Coronary artery (tissue), 2 donors: ENCODE data around the gene PPP2R5E.

Experiments
- DNase-seq: peaks from one replicate; pipeline ENCODE4 v3.0.0-alpha.2; 2017; ENCODE audit warnings: low spot score
- H3K27ac ChIP-seq, 2 donors: fragments of 200-600 bp; sonication (generic); one replicate each; pipeline ENCODE4 v1.5.1; 2016 to 2019
- H3K4me3 ChIP-seq: fragments of 200-600 bp; sonication (generic); 2 replicates; pipeline ENCODE4 v1.5.1; 2016; ENCODE audit warnings: mild to moderate bottlenecking, moderate library complexity
- CTCF ChIP-seq: fragments of 200-600 bp; sonication (generic); IDR thresholded peaks from one replicate; pipeline ENCODE4 v1.5.1; 2019; ENCODE audit warnings: antibody characterized with exemption

PPP2R5E gene

GRCh38 chr14:63474111-63474510 lies 69.1 kb downstream of the PPP2R5E start:
- no peak overlapping the region for H3K27ac ChIP-seq
- no peak for TF ChIP-seq CTCF
- H3K4me3 ChIP-seq: no peak overlapping the region

GRCh38 chr14:63472986-63473788 lies 70.0 kb downstream of the PPP2R5E start:
- Histone ChIP-seq H3K27ac (no peak overlapping the region), H3K4me3 (no peak overlapping the region)
- no peak for DNase-seq
- TF ChIP-seq CTCF: no peak

More at GRCh38 chr14:63474111-63474510, 69.1 kb downstream of the PPP2R5E start:
- DNase-seq: no peak

- no peak for DNase-seq
- TF ChIP-seq CTCF: no peak
- no peak overlapping the region for H3K27ac ChIP-seq
- no peak overlapping the region for H3K4me3 ChIP-seq
These were observed 72.0 kb downstream of the PPP2R5E start for GRCh38 chr14:63470962-63471793.

GRCh38 chr14:63468294-63468693 lies 74.9 kb downstream of the PPP2R5E start:
- H3K27ac ChIP-seq: no peak overlapping the region
- TF ChIP-seq CTCF: no peak
- no peak overlapping the region for H3K4me3 ChIP-seq
- DNase-seq: no peak

GRCh38 chr14:63467440-63468072 lies 75.6 kb downstream of the PPP2R5E start:
- H3K4me3 ChIP-seq: no peak overlapping the region
- DNase-seq: no peak
- no peak overlapping the region for H3K27ac ChIP-seq
- TF ChIP-seq CTCF: no peak

- no peak for DNase-seq
- TF ChIP-seq CTCF: no peak
- no peak overlapping the region for H3K27ac ChIP-seq
- H3K4me3 ChIP-seq: no peak overlapping the region
These were observed 77.8 kb downstream of the PPP2R5E start for GRCh38 chr14:63465347-63465746.
